IgD-negative memory B cell (primary cell): ENCODE results near the gene PCAT7. TPM values are rescaled to one million over a fixed set of nuclear protein-coding genes. Genes with fewer than 3 reads are reported as not detected.

Experiments used
- H3K27ac Mint-ChIP-seq, 3 donors: one replicate each; pipeline ENCODE4 v1.8.0; 2020 to 2022; ENCODE audit warnings: mild to moderate bottlenecking in 3 of 3, mixed read lengths in 3 of 3, moderate library complexity in 1 of 3
- H3K27me3 Mint-ChIP-seq: one replicate; pipeline ENCODE4 v1.8.0; 2021; ENCODE audit warnings: mixed read lengths
- H3K36me3 Mint-ChIP-seq: one replicate; pipeline ENCODE4 v1.8.0; 2020; ENCODE audit warnings: mild to moderate bottlenecking, mixed read lengths
- H3K4me1 Mint-ChIP-seq, 3 donors: one replicate each; pipeline ENCODE4 v1.8.0; 2020 to 2022; ENCODE audit warnings: mixed read lengths in 3 of 3, mild to moderate bottlenecking in 1 of 3
- H3K4me3 Mint-ChIP-seq, 4 donors: one replicate each; pipeline ENCODE4 v1.8.0; 2020 to 2022; ENCODE audit warnings: mild to moderate bottlenecking in 4 of 4, mixed read lengths in 4 of 4, moderate library complexity in 3 of 4
- H3K9me3 Mint-ChIP-seq, 3 donors: one replicate each; pipeline ENCODE4 v1.8.0; 2020 to 2021; ENCODE audit warnings: mixed read lengths in 3 of 3, mild to moderate bottlenecking in 1 of 3
- polyA plus RNA-seq: library from polyadenylated mRNA; unstranded; fragments of 300-500 nt; fragmentation: Illumina TruSeq; gene quantifications from one replicate; pipeline ENCODE4 v1.2.3, GENCODE V29; 2021

The PCAT7 gene
- polyA plus RNA-seq, 1 donor from 2014 or later = not detected

DNA sequence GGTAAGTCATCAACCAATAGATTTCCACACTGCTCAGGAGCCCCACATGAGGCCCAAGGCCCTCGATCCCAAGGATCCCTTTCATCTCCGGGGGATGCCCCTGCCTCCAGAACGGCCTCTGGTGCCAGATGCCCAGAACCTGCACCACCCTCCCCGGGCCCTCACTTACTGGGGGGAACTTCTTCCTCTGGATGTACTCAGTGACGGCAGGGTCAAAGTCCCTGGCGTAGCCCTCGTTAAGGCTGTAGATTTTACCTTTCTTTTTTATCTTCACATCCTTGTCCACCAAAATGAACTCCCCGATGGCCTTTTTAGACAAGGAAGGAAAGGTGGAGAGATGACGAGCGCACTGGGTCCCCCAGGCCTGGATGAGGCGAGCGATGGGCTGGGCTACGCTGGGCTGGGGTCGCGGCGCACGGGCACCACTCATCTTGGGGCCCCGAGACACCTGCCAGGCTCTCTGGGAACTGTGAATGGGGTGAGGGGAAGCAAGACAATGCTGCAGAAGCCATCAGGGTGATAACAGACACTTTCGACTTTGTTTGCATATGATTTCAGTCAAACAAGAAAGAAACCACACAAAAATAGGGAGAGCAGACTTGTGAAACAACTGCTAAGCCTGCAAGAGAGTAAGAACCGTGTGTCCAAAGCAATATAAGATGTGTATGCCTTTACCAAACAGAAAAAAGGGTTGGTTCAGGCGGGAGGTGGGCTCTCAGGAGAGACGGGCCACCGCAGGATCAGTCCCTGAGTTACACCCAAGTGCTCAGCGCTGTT lies 52.0 kb downstream of the PCAT7 start:
- Mint-ChIP-seq H3K4me1 (peaks cover 0 to 6% (median 2%) of the 10 kb centered on the region in 3 donors), H3K9me3 (no peaks in the 10 kb centered on the region), H3K36me3 (no peaks in the 10 kb centered on the region), H3K27me3 (peaks cover 6% of the 10 kb centered on the region), H3K27ac (no peak overlapping the region), H3K4me3 (peak overlapping the region in 1 of 4 donors; percentile 68)

DNA sequence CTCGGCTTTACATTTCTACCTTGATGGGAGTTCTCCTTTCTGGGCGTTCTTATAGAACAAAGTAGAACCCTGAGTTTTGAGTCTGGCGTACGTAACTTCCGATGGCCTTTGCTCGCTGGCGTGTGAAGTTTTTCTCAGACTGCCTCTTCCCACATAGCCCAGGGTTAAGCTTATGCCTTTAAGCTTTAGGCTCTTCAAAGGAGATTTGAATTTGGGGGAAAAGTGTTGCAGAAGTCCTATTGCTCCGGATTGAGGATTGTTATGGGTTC lies 52.5 kb downstream of the PCAT7 start:
- no peaks in the 10 kb centered on the region for H3K9me3 Mint-ChIP-seq
- peaks cover 6% of the 10 kb centered on the region for H3K27me3 Mint-ChIP-seq
- peaks cover 0 to 6% (median 5%) of the 10 kb centered on the region in 3 donors for H3K4me1 Mint-ChIP-seq
- no peaks in the 10 kb centered on the region for H3K36me3 Mint-ChIP-seq
- no peak overlapping the region for H3K27ac Mint-ChIP-seq
- H3K4me3 Mint-ChIP-seq = no peak overlapping the region

DNA sequence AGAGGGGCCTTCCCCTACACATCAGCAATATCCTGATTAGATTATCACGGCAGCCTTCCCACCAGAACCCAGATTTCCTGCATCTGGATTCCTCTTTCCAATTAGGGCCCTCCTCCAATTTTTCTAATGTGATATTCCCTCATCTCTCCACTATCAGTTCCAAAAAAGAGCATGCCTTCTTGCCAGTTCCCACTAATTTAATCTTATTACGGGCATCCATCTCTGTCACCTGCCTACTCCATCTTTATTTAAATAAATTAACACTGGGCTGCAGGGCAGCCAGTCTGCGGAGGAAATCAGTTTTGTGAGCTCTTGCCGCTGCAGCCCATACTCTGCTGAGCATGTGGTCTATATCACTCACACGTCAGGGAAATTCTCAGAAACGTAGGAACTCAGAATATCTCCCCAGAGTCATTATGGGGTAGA lies 55.3 kb downstream of the PCAT7 start:
- peaks cover 0 to 3% (median 0%) of the 10 kb centered on the region in 3 donors for H3K4me1 Mint-ChIP-seq
- no peak overlapping the region for H3K27ac Mint-ChIP-seq
- H3K9me3 Mint-ChIP-seq = no peaks in the 10 kb centered on the region
- no peaks in the 10 kb centered on the region for H3K36me3 Mint-ChIP-seq
- H3K27me3 Mint-ChIP-seq = peaks cover 2% of the 10 kb centered on the region
- H3K4me3 Mint-ChIP-seq = peak overlapping the region in 1 of 4 donors; percentile 50

DNA sequence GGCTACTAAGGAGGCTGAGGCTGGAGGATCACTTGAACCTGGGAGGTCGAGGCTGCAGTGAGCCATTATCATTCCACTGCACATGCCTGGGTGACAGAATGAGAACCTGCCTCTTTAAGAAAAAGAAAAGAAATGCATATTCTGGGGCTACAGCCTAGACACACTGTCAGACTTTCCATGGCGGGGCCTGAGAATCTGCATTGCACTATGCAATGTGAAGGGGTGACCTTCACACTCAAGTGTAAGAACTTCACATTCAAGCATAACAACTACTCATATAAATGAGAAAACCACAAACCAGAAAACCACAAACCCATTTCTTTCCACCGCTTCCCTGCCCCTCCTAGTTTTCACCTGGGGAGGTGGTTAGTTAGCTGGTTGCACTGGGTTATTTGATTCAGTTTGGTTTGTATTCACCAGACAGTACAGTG lies 56.8 kb downstream of the PCAT7 start:
- Mint-ChIP-seq H3K27ac (no peak overlapping the region), H3K4me3 (no peak overlapping the region), H3K36me3 (no peaks in the 10 kb centered on the region)

DNA sequence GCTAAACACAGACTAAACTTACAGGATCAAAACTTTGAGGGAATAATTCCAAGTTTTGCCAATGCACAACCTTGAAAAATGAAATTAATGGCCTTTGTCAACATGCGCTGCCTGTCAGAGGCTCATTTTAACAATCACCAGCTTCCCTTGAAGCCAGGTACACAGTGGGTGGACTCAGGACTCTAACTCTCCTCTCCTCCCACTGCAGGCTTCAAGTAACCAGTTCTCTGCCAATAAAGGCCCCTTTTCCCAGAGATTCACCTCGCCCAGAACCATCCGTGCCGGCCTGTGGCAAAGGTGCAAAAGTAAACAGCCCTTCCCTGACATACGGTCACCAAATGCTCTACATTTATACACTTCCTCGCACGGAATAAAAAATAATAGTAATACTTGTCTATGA lies 57.2 kb downstream of the PCAT7 start:
- no peaks in the 10 kb centered on the region for H3K36me3 Mint-ChIP-seq
- H3K4me1 Mint-ChIP-seq = peaks cover 0 to 3% (median 0%) of the 10 kb centered on the region in 3 donors
- H3K4me3 Mint-ChIP-seq = no peak overlapping the region
- H3K27me3 Mint-ChIP-seq = peaks cover 2% of the 10 kb centered on the region
- no peaks in the 10 kb centered on the region for H3K9me3 Mint-ChIP-seq
- H3K27ac Mint-ChIP-seq = no peak overlapping the region

More for the DNA sequence above, 56.8 kb downstream of the PCAT7 start:
- Mint-ChIP-seq H3K9me3 (no peaks in the 10 kb centered on the region), H3K27me3 (peaks cover 2% of the 10 kb centered on the region), H3K4me1 (peaks cover 0 to 3% (median 0%) of the 10 kb centered on the region in 3 donors)

DNA sequence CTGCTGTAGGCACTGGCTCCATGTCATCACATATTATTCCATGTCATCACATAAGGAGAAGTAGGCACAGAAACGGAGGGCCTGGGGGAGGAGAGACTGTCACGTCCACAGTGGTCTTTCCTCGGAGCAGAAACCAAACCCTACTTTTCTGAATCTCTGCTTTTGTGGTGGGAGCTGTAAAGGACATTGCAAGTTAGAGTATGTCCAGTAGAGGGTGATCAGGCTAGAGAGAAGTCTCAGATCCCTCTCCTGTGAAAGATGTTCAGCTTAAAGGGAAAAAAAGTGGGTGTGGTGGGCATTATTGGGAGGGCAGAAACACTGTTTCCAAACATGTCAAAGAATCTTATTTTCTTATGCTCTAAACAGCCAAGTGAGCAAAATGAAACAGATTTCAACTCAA lies 58.1 kb downstream of the PCAT7 start:
- peaks cover 0 to 3% (median 0%) of the 10 kb centered on the region in 3 donors for H3K4me1 Mint-ChIP-seq
- no peak overlapping the region for H3K4me3 Mint-ChIP-seq
- no peaks in the 10 kb centered on the region for H3K36me3 Mint-ChIP-seq
- no peak overlapping the region for H3K27ac Mint-ChIP-seq
- peaks cover 2% of the 10 kb centered on the region for H3K27me3 Mint-ChIP-seq
- no peaks in the 10 kb centered on the region for H3K9me3 Mint-ChIP-seq

DNA sequence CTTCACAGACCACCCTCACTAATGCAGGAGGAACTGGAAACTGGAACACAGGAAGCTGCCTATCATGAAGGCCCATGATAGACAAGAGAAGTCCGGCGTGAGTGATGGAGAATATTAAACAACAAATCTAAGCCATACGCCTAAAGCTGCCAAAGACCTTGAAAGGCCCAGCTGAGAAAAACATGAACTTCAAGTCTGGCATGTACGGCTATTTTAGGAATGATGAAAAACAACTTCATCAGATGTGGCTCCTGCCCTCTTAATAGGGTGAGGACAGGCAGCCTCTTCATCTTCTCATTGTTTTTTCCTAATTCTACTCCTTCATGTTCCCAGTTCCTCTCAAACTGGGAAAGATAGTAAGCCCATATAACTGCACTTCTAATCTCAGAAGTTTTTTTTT lies 64.1 kb downstream of the PCAT7 start:
- H3K27me3 Mint-ChIP-seq = peaks cover 2% of the 10 kb centered on the region
- no peaks in the 10 kb centered on the region for H3K36me3 Mint-ChIP-seq
- H3K4me1 Mint-ChIP-seq = no peaks in the 10 kb centered on the region
- no peak overlapping the region for H3K4me3 Mint-ChIP-seq
- H3K27ac Mint-ChIP-seq = no peak overlapping the region
- no peaks in the 10 kb centered on the region for H3K9me3 Mint-ChIP-seq

Other genes with a start within 250 kb of the PCAT7 start
- not detected for gene NUTM2F, start 226.4 kb upstream of the PCAT7 start, polyA plus RNA-seq
- not detected for gene FBP2, start 38.7 kb downstream of the PCAT7 start, polyA plus RNA-seq
- gene FBP1, start 84.4 kb downstream of the PCAT7 start, polyA plus RNA-seq = 7.1 TPM
- gene AOPEP, start 171.6 kb downstream of the PCAT7 start, polyA plus RNA-seq = 4.5 TPM